NCI-H2107 treated with DMSO at 0.1 percent for 48 hours (cell line): ENCODE data around the gene HES3.

ENCODE experiments used
- DNase-seq: peaks from one replicate; lab custom pipeline; 2025; ENCODE audit not compliant: unreplicated experiment; lab: John Stamatoyannopoulos, UW

Gene HES3

DNA sequence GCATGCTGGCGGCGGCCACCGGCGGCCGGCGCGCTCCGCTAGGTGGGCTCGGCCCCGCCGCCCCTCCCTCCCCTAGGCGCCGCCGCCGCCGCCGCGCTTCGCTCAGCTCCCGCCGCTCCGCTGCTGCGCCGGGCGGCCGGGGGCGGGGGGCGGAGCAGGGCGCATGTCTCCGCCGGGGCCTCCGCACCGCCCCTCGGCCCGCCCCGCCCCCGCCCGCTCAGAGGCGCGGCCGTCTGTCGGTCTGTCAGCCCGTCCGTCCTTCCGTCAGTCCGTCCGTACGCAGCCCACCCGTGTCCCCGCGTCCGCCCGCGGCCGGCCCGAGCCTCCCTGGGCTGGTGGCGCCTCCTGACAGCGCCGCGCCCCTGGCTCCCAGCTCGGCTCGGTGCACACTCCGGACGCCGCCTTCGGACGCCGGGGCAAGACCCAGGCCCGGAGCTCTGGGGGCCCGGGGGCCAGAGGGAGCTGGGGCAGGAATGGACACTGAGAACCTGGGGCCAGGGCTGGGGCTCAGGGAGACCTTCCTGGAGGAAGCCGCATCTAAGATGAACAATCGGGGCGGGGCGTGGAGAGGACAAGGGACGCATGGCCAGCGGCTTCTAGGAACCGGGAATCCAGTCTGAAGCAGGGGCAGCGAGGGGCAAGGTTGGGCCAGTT lies 17.1 kb downstream of the HES3 start, which contains the start of gene GPR153:
Gene GPR153 (minus strand): TSS at position 138 of the 654 bp plus-strand sequence. CDS start 6,193 bp downstream, outside the sequence.
- no peak for DNase-seq

GRCh38 chr1:6261615-6261995 lies 17.6 kb downstream of the HES3 start:
- no peak for DNase-seq

DNA sequence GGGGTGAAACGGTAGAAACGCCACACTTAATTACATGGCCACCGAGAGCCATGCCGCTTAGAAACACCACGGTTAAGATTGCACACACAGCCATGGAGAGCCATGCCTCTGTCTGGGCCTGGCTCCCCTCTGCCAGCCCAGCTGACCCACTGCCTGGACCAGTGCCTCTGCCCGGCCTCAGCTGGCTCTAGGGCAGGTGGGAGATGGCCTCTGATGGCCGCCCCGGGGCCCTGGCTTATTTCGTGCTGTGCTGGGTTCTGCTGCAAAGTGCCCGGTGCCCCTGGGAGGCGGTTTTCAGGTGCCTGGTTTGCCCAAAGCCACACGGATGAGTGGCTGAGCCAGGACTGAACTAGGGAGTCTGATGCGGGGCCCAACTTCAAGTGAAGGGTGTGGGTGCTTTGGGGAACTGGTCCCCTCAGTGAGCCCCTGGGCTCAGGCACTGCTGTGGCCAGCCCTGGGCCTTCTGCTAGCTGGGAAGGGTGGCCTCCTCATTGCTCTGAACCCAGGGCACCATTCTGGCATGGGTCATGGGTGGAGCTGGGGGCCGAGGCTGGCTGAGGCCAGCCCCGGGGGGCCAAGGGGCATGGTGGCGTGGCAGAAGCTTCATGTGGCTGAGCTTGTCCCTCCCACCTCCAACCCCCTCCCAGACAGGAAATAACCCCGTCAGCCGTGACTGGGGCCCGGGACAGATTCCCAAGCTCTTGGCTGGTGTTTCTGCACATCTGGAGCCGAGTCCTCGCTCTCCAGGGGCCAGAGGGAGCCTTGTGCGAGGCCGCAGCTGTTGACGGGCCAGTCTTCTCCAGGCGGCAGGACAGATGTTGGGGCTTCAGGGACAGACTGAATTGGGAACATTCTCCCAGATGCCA lies 18.8 kb downstream of the HES3 start:
- no peak for DNase-seq

GRCh38 chr1:6263716-6264115 lies 19.7 kb downstream of the HES3 start:
- no peak for DNase-seq

- DNase-seq, result no peak
Observed at GRCh38 chr1:6265151-6265550, 21.2 kb downstream of the HES3 start.

- DNase-seq, result no peak
Observed at GRCh38 chr1:6266641-6267040, 22.7 kb downstream of the HES3 start.

DNA sequence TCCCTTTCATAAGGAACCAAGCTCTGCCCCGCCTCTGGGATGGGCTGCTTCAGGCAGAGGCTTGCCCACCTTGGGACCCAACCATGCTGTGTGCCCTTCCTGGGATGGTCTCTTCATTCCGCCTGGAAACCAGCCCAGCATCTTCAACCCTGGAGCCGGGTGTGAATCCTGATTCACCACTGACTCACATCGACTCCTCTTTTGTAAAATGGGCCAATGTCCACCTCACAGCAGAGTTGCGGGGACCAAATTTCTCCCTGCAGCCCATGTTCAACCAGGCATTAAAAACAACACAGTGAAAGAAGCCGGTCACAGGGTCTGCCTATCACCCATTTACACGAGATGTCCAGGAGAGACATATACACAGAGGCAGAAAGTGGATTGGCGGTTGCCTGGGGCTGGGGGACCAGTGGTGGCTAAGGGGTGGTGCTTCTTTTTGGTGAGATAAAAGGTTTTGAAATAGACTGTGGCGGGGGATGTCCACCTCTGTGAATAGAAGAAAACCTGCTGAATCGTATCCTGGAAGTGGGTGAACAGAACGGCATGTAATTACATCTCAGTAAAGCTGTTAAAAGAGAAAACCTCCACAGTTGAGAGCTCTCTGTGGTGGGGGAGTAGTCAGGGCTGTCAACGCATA lies 23.8 kb downstream of the HES3 start:
- no peak for DNase-seq

- no peak for DNase-seq
Observed at GRCh38 chr1:6268415-6268814, 24.4 kb downstream of the HES3 start.

DNA sequence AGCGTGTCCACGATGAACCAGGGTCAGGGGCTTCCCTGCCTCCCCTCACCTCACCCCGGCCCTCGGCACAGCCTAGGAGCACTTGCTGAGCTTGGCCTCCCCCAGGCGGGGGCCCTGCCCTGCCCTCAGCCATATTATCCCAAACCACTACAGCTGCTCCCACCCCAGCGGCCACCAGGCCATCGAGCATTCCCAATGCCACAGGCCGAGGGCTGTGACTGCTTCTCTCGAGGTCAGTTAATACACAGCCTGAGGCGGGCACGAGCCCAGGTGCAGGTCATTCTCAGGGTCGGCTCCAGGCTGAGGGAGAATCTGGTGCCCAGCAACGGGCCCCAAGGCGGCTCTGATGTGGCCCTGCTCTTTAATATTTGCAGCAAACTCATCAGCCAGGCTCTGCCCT lies 25.3 kb downstream of the HES3 start:
- no peak for DNase-seq

DNA sequence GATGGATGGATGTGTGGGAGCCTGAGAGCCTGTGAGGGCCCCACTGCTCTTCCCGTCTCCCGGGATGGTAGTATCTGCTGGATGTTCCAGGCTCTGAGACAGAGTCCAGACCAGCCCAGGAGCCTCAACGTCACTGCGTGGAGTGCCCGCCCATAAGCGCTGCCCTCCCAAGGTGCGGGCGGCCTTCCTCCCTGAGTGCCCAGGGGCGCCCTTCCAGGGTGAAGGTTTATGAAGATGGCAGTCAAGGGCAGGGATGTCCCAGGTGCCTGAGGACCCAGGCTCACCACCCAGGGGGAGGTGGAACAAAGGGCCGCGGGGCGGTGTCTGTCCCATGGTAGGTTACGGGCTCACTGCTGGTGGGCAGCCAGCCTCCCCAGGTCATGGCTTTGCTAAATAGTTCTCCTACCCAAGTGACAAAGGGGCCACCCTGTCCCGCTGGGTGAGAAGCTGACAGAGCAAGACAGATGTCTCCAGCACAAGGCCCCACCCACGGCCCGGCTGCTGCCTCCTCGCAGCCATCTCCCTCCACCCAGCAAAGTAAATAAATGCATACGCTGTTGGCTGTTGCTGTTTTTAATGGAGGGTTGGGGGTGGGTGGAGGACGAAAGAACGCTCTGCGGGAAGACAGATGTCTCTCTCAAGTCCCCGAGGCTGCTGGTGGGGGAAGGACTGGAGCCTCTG lies 25.9 kb downstream of the HES3 start:
- no peak for DNase-seq

- no peak for DNase-seq
Observed at GRCh38 chr1:6270401-6270800, 26.4 kb downstream of the HES3 start.

GRCh38 chr1:6271006-6271405 lies 27.0 kb downstream of the HES3 start:
- no peak for DNase-seq

DNA sequence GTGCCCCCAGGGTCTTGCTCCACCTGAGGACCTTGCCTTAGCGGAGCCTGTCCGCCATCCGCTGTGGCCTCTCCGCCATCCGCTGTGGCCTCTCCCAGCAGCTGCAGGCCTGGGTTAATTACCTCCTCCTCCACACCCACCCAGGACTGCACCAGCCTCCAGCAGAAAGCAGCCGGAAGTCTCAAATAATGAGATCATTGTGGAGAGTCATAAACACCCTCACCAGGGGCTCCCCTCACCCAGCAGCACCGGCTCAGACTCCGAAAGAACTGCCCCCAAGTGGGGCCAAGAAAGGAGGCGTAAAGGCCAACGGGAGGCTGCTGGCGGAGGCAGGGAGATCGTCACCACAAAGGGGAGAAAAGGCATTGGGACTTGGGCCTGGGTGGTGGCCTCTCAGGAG lies 27.6 kb downstream of the HES3 start:
- DNase-seq, result no peak

DNA sequence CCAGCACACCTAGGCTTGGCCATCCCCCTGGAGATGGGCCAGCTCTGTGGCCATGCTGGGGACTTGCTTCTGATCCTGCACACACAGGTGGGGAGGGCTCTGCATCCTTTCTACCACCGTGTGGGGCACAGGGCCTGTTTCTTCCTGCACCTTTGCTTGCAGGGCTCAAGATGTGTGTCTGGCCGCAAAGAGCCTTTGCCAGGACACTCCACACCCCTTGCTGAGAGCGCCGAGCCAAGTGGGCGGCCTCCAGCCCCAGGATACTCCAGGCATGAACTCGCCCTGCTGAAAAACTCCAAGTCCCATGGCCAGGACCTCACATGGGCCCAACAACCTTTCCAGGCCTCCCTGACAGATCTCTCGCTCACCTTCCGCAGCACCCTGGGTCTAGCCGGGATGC lies 28.5 kb downstream of the HES3 start:
- DNase-seq, result no peak

DNA sequence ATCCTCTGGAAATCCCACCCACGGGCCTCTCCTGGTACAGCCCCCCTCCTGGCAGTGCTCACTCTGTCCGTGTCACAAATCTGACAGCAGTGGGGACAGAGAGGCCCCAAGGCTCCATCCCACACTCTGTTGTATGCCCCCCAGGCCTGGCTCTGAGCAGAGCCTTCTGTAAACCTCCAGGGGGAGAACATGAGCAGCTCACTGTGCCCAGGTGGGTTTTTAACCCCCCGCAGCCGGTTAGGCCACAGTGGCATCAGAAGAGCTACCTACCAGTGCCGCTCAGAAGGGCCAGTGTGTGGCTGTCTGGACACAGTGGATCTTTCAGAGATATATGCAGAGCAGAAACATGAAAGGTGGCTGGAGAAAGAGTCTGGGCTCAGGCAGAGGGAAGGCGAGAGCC lies 28.9 kb downstream of the HES3 start:
- no peak for DNase-seq

- DNase-seq, result no peak
Observed at GRCh38 chr1:6273380-6273891, 29.5 kb downstream of the HES3 start.

DNA sequence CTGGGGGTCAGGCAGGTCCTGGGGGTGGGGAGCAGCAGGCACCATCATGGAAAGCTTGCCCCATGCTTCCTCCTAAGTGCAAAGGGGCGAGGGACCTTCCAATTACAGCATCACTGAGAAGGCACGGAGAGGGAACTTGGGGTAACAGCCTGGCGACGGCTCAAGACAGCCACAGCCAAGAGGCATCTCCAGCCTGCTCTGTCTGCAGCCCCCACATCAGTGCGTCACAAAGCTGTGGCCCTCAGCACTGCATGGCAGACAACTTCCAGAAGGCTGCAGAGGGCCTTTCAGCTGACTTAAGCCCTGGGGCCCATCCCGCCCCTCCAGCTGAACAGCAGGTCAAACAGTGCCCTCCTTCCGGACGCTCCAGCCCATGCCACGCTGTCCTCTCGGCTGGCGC lies 30.1 kb downstream of the HES3 start:
- DNase-seq, result no peak

DNA sequence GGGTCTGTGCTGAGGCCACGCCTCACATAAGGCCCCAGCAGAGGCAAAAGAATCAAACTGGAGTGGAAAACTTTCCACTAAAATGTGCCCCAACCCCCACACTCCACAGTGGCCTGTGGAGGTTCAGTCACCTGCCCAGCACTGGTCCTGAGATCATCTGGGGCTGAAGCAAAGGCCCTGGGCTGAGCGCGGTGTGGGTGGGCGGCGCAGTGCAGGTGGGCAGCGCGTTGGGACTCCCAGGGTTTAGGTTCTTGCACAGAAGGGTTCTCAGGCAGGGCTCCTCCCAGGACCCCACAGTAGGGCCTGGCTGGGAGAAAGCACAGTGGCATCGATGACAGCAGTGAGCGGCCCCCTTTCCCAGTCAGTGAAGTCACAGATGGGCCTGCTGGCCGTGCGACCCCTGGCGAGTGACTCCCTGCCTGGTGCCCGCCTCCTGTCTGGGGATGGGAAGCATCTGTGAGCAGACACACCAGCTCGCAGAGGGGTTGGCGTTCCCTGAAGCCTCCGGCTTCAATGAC lies 30.7 kb downstream of the HES3 start:
- DNase-seq, result no peak

- no peak for DNase-seq
Observed at GRCh38 chr1:6275826-6276782, 32.1 kb downstream of the HES3 start.
